IMR-90 (cell line): ENCODE data around the gene PPP1R1A.

Experiments used
- RAD21 ChIP-seq: IDR thresholded peaks from 2 replicates; pipeline ENCODE4 v1.6.1; 2012; ENCODE audit warnings: low read length, improper control_type of control experiment
- RFX5 ChIP-seq: IDR thresholded peaks from 2 replicates; pipeline ENCODE4 v1.8.0; 2012; ENCODE audit warnings: low read depth, mild to moderate bottlenecking, low read length, moderate library complexity
- TF ChIP-seq, protein P1 (sequence below): fragments of 150-350 bp; IDR thresholded peaks from 2 replicates; pipeline ENCODE4 v1.6.1; 2016; ENCODE audit warnings: low read depth, mild to moderate bottlenecking, low read length, moderate library complexity, borderline replicate concordance
- TF ChIP-seq, protein P2 (sequence below): conservative IDR thresholded peaks from 2 replicates; pipeline ENCODE4 v1.5.1; 2012; ENCODE audit warnings: mild to moderate bottlenecking, low read depth, low read length, improper control_type of control experiment

GRCh38 chr12:54628186-54628846, 39.9 kb upstream of the PPP1R1A start:
- no peak for TF ChIP-seq RAD21
- TF ChIP-seq, protein P1, sequence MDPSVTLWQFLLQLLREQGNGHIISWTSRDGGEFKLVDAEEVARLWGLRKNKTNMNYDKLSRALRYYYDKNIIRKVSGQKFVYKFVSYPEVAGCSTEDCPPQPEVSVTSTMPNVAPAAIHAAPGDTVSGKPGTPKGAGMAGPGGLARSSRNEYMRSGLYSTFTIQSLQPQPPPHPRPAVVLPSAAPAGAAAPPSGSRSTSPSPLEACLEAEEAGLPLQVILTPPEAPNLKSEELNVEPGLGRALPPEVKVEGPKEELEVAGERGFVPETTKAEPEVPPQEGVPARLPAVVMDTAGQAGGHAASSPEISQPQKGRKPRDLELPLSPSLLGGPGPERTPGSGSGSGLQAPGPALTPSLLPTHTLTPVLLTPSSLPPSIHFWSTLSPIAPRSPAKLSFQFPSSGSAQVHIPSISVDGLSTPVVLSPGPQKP, result no peak
- TF ChIP-seq, protein P2, sequence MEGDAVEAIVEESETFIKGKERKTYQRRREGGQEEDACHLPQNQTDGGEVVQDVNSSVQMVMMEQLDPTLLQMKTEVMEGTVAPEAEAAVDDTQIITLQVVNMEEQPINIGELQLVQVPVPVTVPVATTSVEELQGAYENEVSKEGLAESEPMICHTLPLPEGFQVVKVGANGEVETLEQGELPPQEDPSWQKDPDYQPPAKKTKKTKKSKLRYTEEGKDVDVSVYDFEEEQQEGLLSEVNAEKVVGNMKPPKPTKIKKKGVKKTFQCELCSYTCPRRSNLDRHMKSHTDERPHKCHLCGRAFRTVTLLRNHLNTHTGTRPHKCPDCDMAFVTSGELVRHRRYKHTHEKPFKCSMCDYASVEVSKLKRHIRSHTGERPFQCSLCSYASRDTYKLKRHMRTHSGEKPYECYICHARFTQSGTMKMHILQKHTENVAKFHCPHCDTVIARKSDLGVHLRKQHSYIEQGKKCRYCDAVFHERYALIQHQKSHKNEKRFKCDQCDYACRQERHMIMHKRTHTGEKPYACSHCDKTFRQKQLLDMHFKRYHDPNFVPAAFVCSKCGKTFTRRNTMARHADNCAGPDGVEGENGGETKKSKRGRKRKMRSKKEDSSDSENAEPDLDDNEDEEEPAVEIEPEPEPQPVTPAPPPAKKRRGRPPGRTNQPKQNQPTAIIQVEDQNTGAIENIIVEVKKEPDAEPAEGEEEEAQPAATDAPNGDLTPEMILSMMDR, result no peak
- no peak for TF ChIP-seq RFX5
